Ovary (tissue), 9 donors: ENCODE measurements around the gene APBB1. TPM values are rescaled to one million over a fixed set of nuclear protein-coding genes. Genes with fewer than 3 reads are reported as not detected.

Experiments
- DNase-seq, 5 donors: peaks; one replicate each; pipeline ENCODE4 v3.0.0-alpha.2; 2019 to 2020
- H3K27ac ChIP-seq, 2 donors: fragments of 200-600 bp; one replicate each; pipeline versions ENCODE4 v1.5.1 to v1.8.0; 2019 to 2022
- H3K27me3 ChIP-seq: fragments of 200-600 bp; one replicate; pipeline ENCODE4 v1.8.0; 2022
- H3K36me3 ChIP-seq: fragments of 200-600 bp; sonication (generic); one replicate; pipeline ENCODE4 v1.5.1; 2019
- H3K4me1 ChIP-seq: one replicate; pipeline ENCODE4 v1.8.1; 2013; ENCODE audit warnings: mild to moderate bottlenecking, moderate library complexity; ENCODE audit not compliant: insufficient read depth
- H3K4me3 ChIP-seq: fragments of 200-600 bp; sonication (generic); one replicate; pipeline ENCODE4 v1.5.1; 2017
- H3K9me3 ChIP-seq, 2 donors: fragments of 200-600 bp in 1 of 2; sonication (generic) in 1 of 2; one replicate each; pipeline versions ENCODE4 v1.5.1 to v1.8.1; 2013 to 2019; ENCODE audit warnings: mild to moderate bottlenecking in 1 of 2, moderate library complexity in 1 of 2
- EP300 ChIP-seq: sonication (generic); formaldehyde crosslinking; IDR thresholded peaks from one replicate; pipeline ENCODE4 v1.6.1; 2017; ENCODE audit warnings: antibody characterized with exemption
- POLR2A ChIP-seq: fragments of 450-650 bp; IDR thresholded peaks from one replicate; pipeline ENCODE4 v1.6.1; 2017; ENCODE audit warnings: antibody characterized with exemption, mild to moderate bottlenecking, moderate library complexity
- WGBS, 3 donors: extraction: QIAGEN DNeasy Blood & Tissue Kit in 1 of 3; methylation state at CpG; one replicate each; pipeline versions ENCODE4 v1.1.5 to v1.1.7; 2013 to 2017; 5-methylcytosine and 5-hydroxymethylcytosine counted together
- intact Hi-C, 4 donors: fragments of 100-400 bp; cut with DNase I; formaldehyde crosslinking; loops; one replicate each; pipeline versions ENCODE4 v1.11.0 to v1.15.1; 2022 to 2023
- polyA plus RNA-seq, 2 donors: library from polyadenylated mRNA; stranded (reverse); fragments of 200-250 nt in 1 of 2; fragments of 350-450 nt in 1 of 2; fragmentation: Illumina TruSeq in 1 of 2; extraction: RNeasy Lipid Tissue Mini Kit (QIAGEN cat#74804) in 1 of 2; gene quantifications; one replicate each; pipeline ENCODE4 v1.2.3, GENCODE V29; 2013 to 2014
- total RNA-seq, 7 donors: library from RNA; depleted of rRNA in 2 of 7; stranded (reverse); fragments of >200 nt in 2 of 7; fragmentation: NEBNext Ultra II Directional in 3 of 7; extraction: Animal tissue kit (Norgen Biotek cat#: 25700) in 3 of 7; gene quantifications; one replicate each; pipeline versions ENCODE4 v1.1.0 to v1.2.4, GENCODE V29; 2016 to 2023
- TF ChIP-seq, protein P1 (sequence below), 3 donors: fragments of 450-650 bp in 2 of 3; fragments of 200-600 bp in 1 of 3; IDR thresholded peaks; one replicate each; pipeline versions ENCODE4 v1.5.1 to v1.8.0; 2016 to 2022; ENCODE audit warnings: antibody characterized with exemption in 3 of 3, mild to moderate bottlenecking in 1 of 3
- donor health status: DM: no; HTN: no; CAD: no; lungs with moderate emphysema.
- donor health status: DM: no; HTN: no; CAD: no.
- donor health status: Bipolar disorder and iron deficiency.
- donor health status: DM: yes; HTN: yes; CAD: no.
- donor health status: DM: no; HTN: no; CAD: no.
- donor health status: DM: yes; HTN: yes; CAD: no.

The APBB1 gene
- total and polyA plus RNA-seq, 9 donors: 34.1 to 90.9 (median 59.9) TPM

DNA sequence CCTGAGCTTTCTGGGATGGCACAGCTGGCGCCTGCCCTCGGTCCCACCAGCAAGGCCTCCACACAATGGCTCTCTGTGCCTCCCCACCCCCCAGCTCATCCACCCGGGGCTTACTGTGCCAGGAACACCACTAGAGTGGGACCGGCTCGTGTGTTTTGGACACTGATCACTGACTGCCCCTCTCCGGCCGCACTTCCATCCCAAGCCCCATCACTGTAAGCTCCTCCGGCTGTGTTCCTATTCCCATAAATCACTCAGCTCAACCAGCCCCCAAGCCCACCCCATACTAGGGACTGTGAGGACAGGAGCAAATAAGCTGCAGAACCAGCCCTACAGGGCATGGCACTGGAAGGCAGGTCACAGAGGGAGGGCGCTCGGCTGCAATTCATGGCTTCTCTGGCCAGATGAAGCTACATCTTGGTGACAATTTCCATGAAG is 7.3 kb downstream of the APBB1 start:
- TF ChIP-seq EP300 (no peak), POLR2A (no peak)
- TF ChIP-seq, protein P1, sequence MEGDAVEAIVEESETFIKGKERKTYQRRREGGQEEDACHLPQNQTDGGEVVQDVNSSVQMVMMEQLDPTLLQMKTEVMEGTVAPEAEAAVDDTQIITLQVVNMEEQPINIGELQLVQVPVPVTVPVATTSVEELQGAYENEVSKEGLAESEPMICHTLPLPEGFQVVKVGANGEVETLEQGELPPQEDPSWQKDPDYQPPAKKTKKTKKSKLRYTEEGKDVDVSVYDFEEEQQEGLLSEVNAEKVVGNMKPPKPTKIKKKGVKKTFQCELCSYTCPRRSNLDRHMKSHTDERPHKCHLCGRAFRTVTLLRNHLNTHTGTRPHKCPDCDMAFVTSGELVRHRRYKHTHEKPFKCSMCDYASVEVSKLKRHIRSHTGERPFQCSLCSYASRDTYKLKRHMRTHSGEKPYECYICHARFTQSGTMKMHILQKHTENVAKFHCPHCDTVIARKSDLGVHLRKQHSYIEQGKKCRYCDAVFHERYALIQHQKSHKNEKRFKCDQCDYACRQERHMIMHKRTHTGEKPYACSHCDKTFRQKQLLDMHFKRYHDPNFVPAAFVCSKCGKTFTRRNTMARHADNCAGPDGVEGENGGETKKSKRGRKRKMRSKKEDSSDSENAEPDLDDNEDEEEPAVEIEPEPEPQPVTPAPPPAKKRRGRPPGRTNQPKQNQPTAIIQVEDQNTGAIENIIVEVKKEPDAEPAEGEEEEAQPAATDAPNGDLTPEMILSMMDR (IDR thresholded peaks at IDR 0.05): no peak
- no peaks in the 10 kb centered on the region for H3K27me3 ChIP-seq
- 92 to 95% (median 93%) methylated on average over 10 of the region's 10 CpGs for WGBS, 3 donors
- peaks cover 4% of the 10 kb centered on the region for H3K4me1 ChIP-seq
- H3K36me3 ChIP-seq: no peaks in the 10 kb centered on the region
- H3K9me3 ChIP-seq: no peaks in the 10 kb centered on the region
- intact Hi-C loops: no loop called here
- no peak overlapping the region for H3K4me3 ChIP-seq
- no peak overlapping the region for H3K27ac ChIP-seq
- no peak for DNase-seq

DNA sequence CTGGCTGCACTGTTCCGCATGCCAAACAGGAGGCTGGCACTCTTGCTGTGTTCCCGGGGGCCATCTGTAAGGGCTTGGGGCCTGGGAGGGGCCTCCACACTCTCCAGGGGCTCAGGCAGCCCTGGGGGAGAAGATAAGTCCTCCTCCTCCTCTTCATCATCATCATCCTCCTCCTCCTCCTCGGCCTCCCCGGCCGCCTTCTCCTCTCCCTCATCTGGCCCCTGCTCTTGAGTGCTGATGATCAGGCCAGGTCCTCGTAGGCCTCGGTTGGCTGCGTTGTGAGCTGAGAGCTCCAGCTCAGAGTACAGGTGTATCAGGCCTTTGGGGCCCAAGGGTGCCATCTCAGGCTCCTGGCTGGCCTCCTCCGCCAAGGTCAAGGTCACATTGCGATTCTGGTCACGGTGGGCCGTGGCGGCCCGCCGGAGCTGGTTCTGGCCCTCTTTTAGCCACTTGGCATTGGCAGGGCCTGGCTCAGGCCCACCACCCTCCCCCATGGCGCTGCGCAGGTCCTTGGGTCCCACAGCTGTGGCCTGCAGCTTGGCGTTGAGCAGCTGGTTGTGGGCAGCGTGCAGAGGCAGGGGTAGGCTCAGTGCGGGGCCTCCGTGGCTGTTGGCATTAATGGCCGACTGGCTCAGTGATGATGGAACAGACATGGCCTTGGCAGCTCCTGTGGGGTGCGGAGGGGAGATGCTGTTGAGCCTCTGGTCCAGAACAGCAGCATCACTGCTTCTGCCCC is 8.0 kb downstream of the APBB1 start:
- WGBS, 3 donors: 84 to 90% (median 88%) methylated on average over 17 to 23 of the region's 23 CpGs
- intact Hi-C loops: no loop called here
- TF ChIP-seq, protein P1 (IDR thresholded peaks at IDR 0.05): no peak
- no peak for TF ChIP-seq EP300
- no peak for TF ChIP-seq POLR2A
- Histone ChIP-seq H3K4me3 (no peak overlapping the region), H3K9me3 (no peaks in the 10 kb centered on the region), H3K36me3 (no peaks in the 10 kb centered on the region), H3K4me1 (peaks cover 1% of the 10 kb centered on the region), H3K27me3 (no peaks in the 10 kb centered on the region), H3K27ac (no peak overlapping the region)
- DNase-seq: no peak

DNA sequence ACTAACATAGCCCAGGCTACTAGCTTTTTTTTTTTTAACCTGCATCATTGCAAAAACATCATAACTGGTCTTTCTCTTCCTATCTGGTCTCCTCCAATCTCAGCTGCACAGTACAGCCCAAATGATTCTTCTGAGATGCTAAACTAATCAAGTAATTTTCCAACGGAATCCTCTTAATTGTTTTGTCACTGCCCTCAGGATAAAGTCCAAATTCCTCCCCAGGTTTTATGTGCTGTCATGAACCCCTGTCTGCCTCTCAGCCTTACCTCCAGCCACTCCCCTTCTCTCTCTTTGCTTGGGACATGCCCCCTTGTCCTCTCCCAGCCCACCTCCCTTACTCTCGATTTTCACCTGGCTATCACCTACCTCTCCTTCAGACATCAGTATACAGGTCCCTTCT is 12.5 kb downstream of the APBB1 start:
- intact Hi-C loops: no loop called here
- H3K4me3 ChIP-seq: no peak overlapping the region
- H3K9me3 ChIP-seq: no peaks in the 10 kb centered on the region
- H3K27me3 ChIP-seq: no peaks in the 10 kb centered on the region
- H3K27ac ChIP-seq: no peak overlapping the region
- peaks cover 5% of the 10 kb centered on the region for H3K4me1 ChIP-seq
- TF ChIP-seq, protein P1 (IDR thresholded peaks at IDR 0.05): no peak
- TF ChIP-seq EP300: no peak
- TF ChIP-seq POLR2A: no peak
- DNase-seq: no peak
- no peaks in the 10 kb centered on the region for H3K36me3 ChIP-seq
- WGBS, 3 donors: 33 to 34% (median 33%) methylated on average over 2 of the region's 2 CpGs

DNA sequence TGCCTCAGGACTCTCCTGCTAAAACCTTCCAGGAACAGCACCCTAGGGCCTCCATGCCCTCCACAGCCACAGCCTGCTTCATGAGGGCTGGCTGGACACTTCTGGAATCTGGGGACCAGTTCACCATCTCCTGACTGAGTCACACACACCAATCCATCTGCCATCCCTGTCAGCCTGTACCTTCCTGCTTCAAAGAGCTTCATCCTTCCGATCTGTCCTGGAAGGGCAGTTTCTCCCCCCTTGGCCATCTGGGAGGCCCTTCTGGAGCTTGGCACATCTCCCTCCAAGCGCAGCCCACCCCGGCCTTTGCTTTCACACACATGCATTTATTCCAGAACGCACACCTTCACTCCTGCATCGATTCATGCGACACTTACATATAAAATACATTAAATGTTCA is 13.0 kb downstream of the APBB1 start:
- Histone ChIP-seq H3K9me3 (no peaks in the 10 kb centered on the region), H3K4me1 (peaks cover 5% of the 10 kb centered on the region), H3K27ac (no peak overlapping the region), H3K36me3 (no peaks in the 10 kb centered on the region), H3K4me3 (no peak overlapping the region), H3K27me3 (no peaks in the 10 kb centered on the region)
- 85 to 91% (median 91%) methylated on average over 6 of the region's 6 CpGs for WGBS, 3 donors
- intact Hi-C loops: no loop called here
- DNase-seq: no peak
- no peak for TF ChIP-seq POLR2A
- TF ChIP-seq EP300: no peak
- TF ChIP-seq, protein P1 (IDR thresholded peaks at IDR 0.05): no peak
